ENCODE measurements around the gene ATP5F1C. TPM values are rescaled to one million over a fixed set of nuclear protein-coding genes. Genes with fewer than 3 reads are reported as not detected.

ATP5F1C gene
- total RNA-seq, 2 donors from 2014 or later: 127 to 148 TPM

GRCh38 chr10:7813481-7813880, 25.5 kb downstream of the ATP5F1C start:
- no peak for TF ChIP-seq POLR2A (IDR thresholded peaks at IDR 0.05)
- TF ChIP-seq, protein P1, sequence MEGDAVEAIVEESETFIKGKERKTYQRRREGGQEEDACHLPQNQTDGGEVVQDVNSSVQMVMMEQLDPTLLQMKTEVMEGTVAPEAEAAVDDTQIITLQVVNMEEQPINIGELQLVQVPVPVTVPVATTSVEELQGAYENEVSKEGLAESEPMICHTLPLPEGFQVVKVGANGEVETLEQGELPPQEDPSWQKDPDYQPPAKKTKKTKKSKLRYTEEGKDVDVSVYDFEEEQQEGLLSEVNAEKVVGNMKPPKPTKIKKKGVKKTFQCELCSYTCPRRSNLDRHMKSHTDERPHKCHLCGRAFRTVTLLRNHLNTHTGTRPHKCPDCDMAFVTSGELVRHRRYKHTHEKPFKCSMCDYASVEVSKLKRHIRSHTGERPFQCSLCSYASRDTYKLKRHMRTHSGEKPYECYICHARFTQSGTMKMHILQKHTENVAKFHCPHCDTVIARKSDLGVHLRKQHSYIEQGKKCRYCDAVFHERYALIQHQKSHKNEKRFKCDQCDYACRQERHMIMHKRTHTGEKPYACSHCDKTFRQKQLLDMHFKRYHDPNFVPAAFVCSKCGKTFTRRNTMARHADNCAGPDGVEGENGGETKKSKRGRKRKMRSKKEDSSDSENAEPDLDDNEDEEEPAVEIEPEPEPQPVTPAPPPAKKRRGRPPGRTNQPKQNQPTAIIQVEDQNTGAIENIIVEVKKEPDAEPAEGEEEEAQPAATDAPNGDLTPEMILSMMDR (IDR thresholded peaks at IDR 0.05): no peak
- H3K9me3 ChIP-seq: no peaks in the 10 kb centered on the region
- 73 to 74% methylated on average over 3 of the region's 3 CpGs for WGBS, 2 donors
- H3K36me3 ChIP-seq (replicated peaks in 1 of 2; ENCODE audit: insufficient read depth in 1 of 2, low read depth in 2 of 2): no peaks in the 10 kb centered on the region
- no peak overlapping the region for H3K27ac ChIP-seq
- no peak overlapping the region for H3K4me3 ChIP-seq
- DNase-seq (no peak), ATAC-seq (no peak)
- H3K4me1 ChIP-seq: peaks cover 12% of the 10 kb centered on the region
- intact Hi-C loops (cut with DNase I): no loop called here
- no peaks in the 10 kb centered on the region for H3K27me3 ChIP-seq

DNA sequence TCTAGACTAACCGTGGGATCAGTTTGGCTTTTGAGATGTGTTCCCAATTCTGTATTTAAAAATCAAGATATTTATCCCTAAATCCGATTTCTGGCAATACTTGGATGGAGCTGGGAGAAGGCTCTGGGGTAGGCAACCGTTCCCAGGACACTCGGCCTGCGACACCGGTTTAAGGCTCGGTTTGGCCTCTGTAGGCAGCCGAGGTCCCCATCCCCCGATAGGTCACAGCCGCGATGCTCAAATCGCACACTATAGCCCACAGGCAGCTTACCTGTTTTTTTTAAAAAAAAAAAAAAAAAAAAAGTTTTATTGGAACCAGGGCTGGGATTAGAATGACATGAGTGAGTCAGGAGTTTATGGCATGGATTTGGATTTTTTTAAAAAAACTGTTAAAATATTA, 29.6 kb downstream of the ATP5F1C start:
- Histone ChIP-seq H3K27ac (peak overlapping the region in 2 of 4 donors; percentile 65 to 80), H3K36me3 (replicated peaks in 1 of 2; ENCODE audit: insufficient read depth in 1 of 2, low read depth in 2 of 2) (no peaks in the 10 kb centered on the region), H3K27me3 (no peaks in the 10 kb centered on the region), H3K4me3 (peak overlapping the region; percentile 95 to 97), H3K4me1 (peaks cover 26% of the 10 kb centered on the region), H3K9me3 (no peaks in the 10 kb centered on the region)
- 9 to 10% methylated on average over 12 of the region's 12 CpGs for WGBS, 2 donors
- intact Hi-C loops (cut with DNase I): no loop called here
- DNase-seq: no peak
- TF ChIP-seq, protein P1 (IDR thresholded peaks at IDR 0.05): no peak
- no peak for TF ChIP-seq POLR2A (IDR thresholded peaks at IDR 0.05)
- ATAC-seq: no peak

- ATAC-seq: peak; percentile 47
- 0 to 1% methylated on average over 9 to 10 of the region's 10 CpGs for WGBS, 2 donors
- no peak for DNase-seq
These were observed 30.0 kb downstream of the ATP5F1C start for GRCh38 chr10:7817984-7818294.

GRCh38 chr10:7818295-7819120, 30.5 kb downstream of the ATP5F1C start, which contains the start of gene TAF3:
TAF3 (plus strand) TSS chr10:7818505; CDS start chr10:7818710, 205 bp downstream.
- Histone ChIP-seq H3K4me3 (peak within 1 kb of the TSS; percentile 95 to 97), H3K27ac (peak within 1 kb of the TSS; percentile 39 to 80 (median 60)), H3K27me3 (no peaks in the 10 kb centered on the region), H3K9me3 (no peaks in the 10 kb centered on the region), H3K4me1 (peaks cover 26% of the 10 kb centered on the region), H3K36me3 (replicated peaks in 1 of 2; ENCODE audit: insufficient read depth in 1 of 2, low read depth in 2 of 2) (no peaks in the 10 kb centered on the region)
- DNase-seq: peak; percentile 92 to 94 (median 93)
- peak; percentile 96 for ATAC-seq
- intact Hi-C loops (cut with DNase I): no loop called here
- WGBS, 2 donors: 0% methylated on average over 23 to 77 of the region's 77 CpGs
- TF ChIP-seq, protein P1 (IDR thresholded peaks at IDR 0.05): peak in 1 of 7 experiments; percentile 22
- TF ChIP-seq POLR2A (IDR thresholded peaks at IDR 0.05): peak; percentile 41 to 82 (median 79)

More at GRCh38 chr10:7817984-7818294, 30.0 kb downstream of the ATP5F1C start:
- no peaks in the 10 kb centered on the region for H3K9me3 ChIP-seq
- peak overlapping the region; percentile 95 to 97 for H3K4me3 ChIP-seq
- no peak for TF ChIP-seq POLR2A (IDR thresholded peaks at IDR 0.05)
- TF ChIP-seq, protein P1 (IDR thresholded peaks at IDR 0.05): no peak
- H3K4me1 ChIP-seq: peaks cover 26% of the 10 kb centered on the region
- H3K27me3 ChIP-seq: no peaks in the 10 kb centered on the region
- intact Hi-C loops (cut with DNase I): no loop called here
- H3K27ac ChIP-seq: peak overlapping the region; percentile 39 to 80 (median 60)
- no peaks in the 10 kb centered on the region for H3K36me3 ChIP-seq (replicated peaks in 1 of 2; ENCODE audit: insufficient read depth in 1 of 2, low read depth in 2 of 2)

Measured in body of pancreas (tissue), 4 donors.